Lung (tissue), 16 donors: ENCODE results near the gene TRPM2. TPM values are rescaled to one million over a fixed set of nuclear protein-coding genes. Genes with fewer than 3 reads are reported as not detected.

Source experiments
- ATAC-seq: fragments of 200-7000 bp; cut with Tn5 transposase; one replicate; pipeline ENCODE4 v1.9.1; 2020; ENCODE audit warnings: moderate number of reproducible peaks; ENCODE audit not compliant: insufficient read depth, low FRiP score
- DNase-seq, 3 donors: peaks; one replicate each; pipeline ENCODE4 v3.0.0-alpha.2; 2013 to 2017
- H3K27ac ChIP-seq, 2 donors: one replicate each; pipeline ENCODE4 v1.5.1; 2013; ENCODE audit warnings: mild to moderate bottlenecking in 2 of 2, moderate library complexity in 2 of 2, control low read depth in 1 of 2, inconsistent platforms in 1 of 2, low read depth in 1 of 2, low read length in 1 of 2
- H3K27me3 ChIP-seq, 3 donors: one replicate each; pipeline ENCODE4 v1.5.1; 2013; ENCODE audit warnings: low read length in 2 of 3; ENCODE audit not compliant: control insufficient read depth in 3 of 3, insufficient read depth in 3 of 3
- H3K36me3 ChIP-seq, 4 donors: one replicate each; pipeline ENCODE4 v1.5.1; 2013; ENCODE audit warnings: low read length in 4 of 4, mild to moderate bottlenecking in 1 of 4, moderate library complexity in 1 of 4; ENCODE audit not compliant: control insufficient read depth in 4 of 4, insufficient read depth in 4 of 4
- H3K4me1 ChIP-seq, 5 donors: one replicate each; pipeline ENCODE4 v1.5.1; 2013; ENCODE audit warnings: low read length in 5 of 5, mild to moderate bottlenecking in 2 of 5, moderate library complexity in 1 of 5; ENCODE audit not compliant: control insufficient read depth in 5 of 5, insufficient read depth in 5 of 5
- H3K4me3 ChIP-seq: one replicate; pipeline ENCODE4 v1.5.1; 2013; ENCODE audit warnings: mild to moderate bottlenecking, control low read depth, moderate library complexity
- H3K9ac ChIP-seq, 2 donors: one replicate each; pipeline ENCODE4 v1.5.1; 2013; ENCODE audit warnings: low read length in 2 of 2, control low read depth in 1 of 2; ENCODE audit not compliant: insufficient read depth in 1 of 2
- H3K9me3 ChIP-seq, 4 donors: one replicate each; pipeline ENCODE4 v1.5.1; 2013; ENCODE audit warnings: low read length in 3 of 4, mild to moderate bottlenecking in 1 of 4, moderate library complexity in 1 of 4; ENCODE audit not compliant: control insufficient read depth in 4 of 4, insufficient read depth in 3 of 4
- WGBS, 2 donors: extraction: QIAGEN DNeasy Blood & Tissue Kit; methylation state at CpG; one replicate each; pipeline ENCODE4 v1.1.7; 2013; 5-methylcytosine and 5-hydroxymethylcytosine counted together
- long read RNA-seq, 5 donors: transcript quantifications; one replicate each; lab custom pipeline, GENCODE V29; 2026
- polyA plus RNA-seq, 2 donors: library from polyadenylated mRNA; stranded (reverse); fragments of 200-250 nt; gene quantifications; one replicate each; pipeline ENCODE4 v1.2.1, GENCODE V29; 2013
- total RNA-seq, 2 donors: library from RNA; depleted of rRNA in 1 of 2; stranded (reverse); fragments of >200 nt in 1 of 2; gene quantifications; one replicate each; pipeline ENCODE4 v1.2.1, GENCODE V29; 2014 to 2021
- TF ChIP-seq, protein P1 (sequence below): IDR thresholded peaks from 2 replicates; pipeline ENCODE4 v1.5.1; 2012; ENCODE audit warnings: mild to moderate bottlenecking; ENCODE audit errors: control extremely low read depth, extremely low read depth
- donor health status: control.
- donor health status: control.
- donor health status: Bipolar disorder and iron deficiency.
- donor health status: healthy.
- donor health status: DM: yes; HTN: yes; CAD: no.

The TRPM2 gene
- total RNA-seq (10 to 100 TPM in 1 of 2 donors, 1 to 10 TPM in 1; 5.9 to 13.1 TPM), polyA plus RNA-seq (10 to 100 TPM in 1 of 2 donors, 1 to 10 TPM in 1; 7.4 to 26.2 TPM)
- long read RNA-seq, donor 1: 0 reads
- long read RNA-seq, donor 2: 0 reads
- long read RNA-seq, donor 3: 0 reads
- long read RNA-seq, donor 4: 0 reads
- long read RNA-seq, donor 5: 0 reads

DNA sequence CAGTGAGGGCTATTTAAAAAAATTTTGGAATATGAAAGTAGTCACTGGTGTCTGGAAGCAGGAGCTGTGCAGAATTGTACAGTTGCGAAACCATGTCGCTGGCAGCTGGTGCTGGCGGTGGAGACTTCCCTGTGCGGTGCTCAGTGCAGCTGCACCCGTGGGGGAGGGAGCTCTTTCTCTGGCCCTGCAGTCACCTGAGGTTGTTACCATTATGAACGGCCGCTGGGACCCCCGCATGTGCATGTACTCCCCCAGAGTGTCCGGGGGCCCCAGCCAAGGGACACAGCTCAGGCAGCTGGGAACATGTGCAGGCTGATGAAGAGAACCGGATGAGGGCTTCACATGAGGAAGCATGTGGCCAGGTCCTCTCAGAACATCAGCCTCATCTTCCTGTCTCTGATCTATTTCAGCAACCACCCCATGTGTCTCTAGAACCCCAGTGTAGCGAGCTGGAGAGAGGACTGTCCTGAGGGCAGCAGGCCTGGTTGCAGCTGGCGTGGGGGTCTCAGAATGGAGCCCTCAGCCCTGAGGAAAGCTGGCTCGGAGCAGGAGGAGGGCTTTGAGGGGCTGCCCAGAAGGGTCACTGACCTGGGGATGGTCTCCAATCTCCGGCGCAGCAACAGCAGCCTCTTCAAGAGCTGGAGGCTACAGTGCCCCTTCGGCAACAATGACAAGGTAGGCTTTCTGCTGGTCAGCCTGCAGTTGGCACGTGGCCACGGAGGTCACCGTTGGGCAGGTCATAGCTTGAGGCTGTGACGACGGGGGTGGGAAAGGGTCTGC is at the start of gene TRPM2:
TRPM2 (plus strand) TSS at position 431 of the 780 bp plus-strand sequence; CDS start at position 511, 80 bp downstream.
- Histone ChIP-seq H3K27ac (peak within 1 kb of the TSS in 1 of 2 donors; percentile 80), H3K27me3 (peaks cover 4 to 39% (median 15%) of the 10 kb centered on the region in 3 donors), H3K36me3 (no peaks in the 10 kb centered on the region), H3K9ac (no peak within 1 kb of the TSS), H3K4me1 (peaks cover 0 to 9% (median 6%) of the 10 kb centered on the region in 5 donors), H3K9me3 (peaks cover 0 to 4% (median 0%) of the 10 kb centered on the region in 4 donors), H3K4me3 (peak within 1 kb of the TSS; percentile 4)
- 25 to 46% methylated on average over 21 of the region's 21 CpGs for whole genome bisulfite sequencing, 2 donors
- ATAC-seq (peak; percentile 73), DNase-seq (peak; percentile 43 to 82 (median 54))
- TF ChIP-seq, protein P1, sequence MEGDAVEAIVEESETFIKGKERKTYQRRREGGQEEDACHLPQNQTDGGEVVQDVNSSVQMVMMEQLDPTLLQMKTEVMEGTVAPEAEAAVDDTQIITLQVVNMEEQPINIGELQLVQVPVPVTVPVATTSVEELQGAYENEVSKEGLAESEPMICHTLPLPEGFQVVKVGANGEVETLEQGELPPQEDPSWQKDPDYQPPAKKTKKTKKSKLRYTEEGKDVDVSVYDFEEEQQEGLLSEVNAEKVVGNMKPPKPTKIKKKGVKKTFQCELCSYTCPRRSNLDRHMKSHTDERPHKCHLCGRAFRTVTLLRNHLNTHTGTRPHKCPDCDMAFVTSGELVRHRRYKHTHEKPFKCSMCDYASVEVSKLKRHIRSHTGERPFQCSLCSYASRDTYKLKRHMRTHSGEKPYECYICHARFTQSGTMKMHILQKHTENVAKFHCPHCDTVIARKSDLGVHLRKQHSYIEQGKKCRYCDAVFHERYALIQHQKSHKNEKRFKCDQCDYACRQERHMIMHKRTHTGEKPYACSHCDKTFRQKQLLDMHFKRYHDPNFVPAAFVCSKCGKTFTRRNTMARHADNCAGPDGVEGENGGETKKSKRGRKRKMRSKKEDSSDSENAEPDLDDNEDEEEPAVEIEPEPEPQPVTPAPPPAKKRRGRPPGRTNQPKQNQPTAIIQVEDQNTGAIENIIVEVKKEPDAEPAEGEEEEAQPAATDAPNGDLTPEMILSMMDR: no peak

DNA sequence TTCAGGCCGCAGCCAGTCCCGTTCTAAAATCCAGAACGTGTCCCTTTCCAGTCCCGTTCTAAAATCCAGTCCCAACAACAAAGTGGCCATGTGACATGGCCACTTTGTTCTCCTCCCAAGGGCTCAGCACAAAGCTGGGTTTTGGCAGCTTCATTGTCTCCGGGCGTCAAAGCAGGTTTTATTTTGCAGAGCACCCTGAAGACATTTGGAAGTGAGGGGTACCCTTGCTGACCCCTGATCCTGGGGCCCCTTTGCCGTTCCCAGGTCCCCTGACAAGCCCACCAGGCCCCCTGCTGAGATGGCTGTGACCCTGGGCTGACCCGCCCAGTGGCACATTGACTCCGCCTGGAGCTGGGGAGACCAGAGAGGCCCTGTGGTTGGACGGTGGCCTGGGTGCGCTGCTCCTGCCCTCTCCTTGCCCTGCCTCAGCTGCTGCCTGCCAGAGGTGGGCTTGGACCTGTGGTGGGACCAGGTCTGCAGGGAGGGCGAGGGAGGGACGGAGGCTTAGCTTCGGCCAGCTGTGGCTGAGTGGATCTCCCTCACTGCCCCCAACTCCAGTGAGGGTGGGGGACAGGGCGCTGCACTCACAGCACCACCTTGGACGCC is 49.3 kb upstream of the TRPM2 start:
- H3K36me3 ChIP-seq: peaks cover 0 to 10% (median 0%) of the 10 kb centered on the region in 4 donors
- peak overlapping the region in 1 of 2 donors; percentile 4 for H3K27ac ChIP-seq
- 84 to 88% methylated on average over 16 of the region's 16 CpGs for WGBS, 2 donors
- no peaks in the 10 kb centered on the region for H3K9me3 ChIP-seq
- H3K4me1 ChIP-seq: peaks cover 0 to 40% (median 36%) of the 10 kb centered on the region in 5 donors
- H3K27me3 ChIP-seq: no peaks in the 10 kb centered on the region
- no peak overlapping the region for H3K4me3 ChIP-seq
- DNase-seq: no peak
- H3K9ac ChIP-seq: no peak overlapping the region
- TF ChIP-seq, protein P1: no peak
- ATAC-seq: no peak

DNA sequence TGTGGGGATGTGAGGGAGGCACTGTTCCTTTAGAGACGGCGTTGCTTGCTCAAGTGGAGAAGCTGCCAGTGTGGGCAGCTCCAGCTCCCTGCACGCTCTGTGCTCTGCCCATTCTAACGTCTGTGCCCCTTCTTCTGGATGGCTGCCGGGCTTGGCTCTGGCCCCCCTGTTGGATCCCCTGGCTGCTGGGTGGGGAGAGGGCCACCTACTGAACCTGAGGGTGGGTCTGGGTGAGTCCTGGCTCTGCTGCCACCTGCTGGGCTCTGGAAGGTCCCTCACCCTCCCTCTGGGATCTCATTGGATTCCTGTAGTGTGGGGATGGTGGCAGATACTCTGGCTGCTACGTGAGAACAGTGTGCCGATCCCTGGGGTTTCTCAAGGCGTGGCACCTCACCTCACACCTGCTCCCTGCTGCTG is 48.5 kb upstream of the TRPM2 start:
- ATAC-seq: no peak
- no peaks in the 10 kb centered on the region for H3K9me3 ChIP-seq
- peak; percentile 57 to 64 (median 58) for DNase-seq
- H3K4me1 ChIP-seq: peaks cover 0 to 35% (median 33%) of the 10 kb centered on the region in 5 donors
- H3K4me3 ChIP-seq: no peak overlapping the region
- TF ChIP-seq, protein P1: no peak
- peak overlapping the region in 1 of 2 donors; percentile 59 for H3K27ac ChIP-seq
- no peak overlapping the region for H3K9ac ChIP-seq
- WGBS, 2 donors: 63 to 68% methylated on average over 8 of the region's 8 CpGs
- H3K27me3 ChIP-seq: no peaks in the 10 kb centered on the region
- peaks cover 0 to 13% (median 0%) of the 10 kb centered on the region in 4 donors for H3K36me3 ChIP-seq
